GM20431 (cell line): ENCODE data around the gene CYP4F22.
"Not testable (repeated sequence)": the region's sequence is repeated elsewhere in the genome, so short reads cannot be mapped to it uniquely, and the experiment has no call there.

Experiments
- in situ Hi-C: fragments of 300-500 bp; cut with MseI, MboI; formaldehyde crosslinking; loops from one replicate; pipeline ENCODE4 v1.15.0; 2020; ENCODE audit warnings: low sequenced_read_pairs; ENCODE audit not compliant: unreplicated experiment

CYP4F22 gene

DNA sequence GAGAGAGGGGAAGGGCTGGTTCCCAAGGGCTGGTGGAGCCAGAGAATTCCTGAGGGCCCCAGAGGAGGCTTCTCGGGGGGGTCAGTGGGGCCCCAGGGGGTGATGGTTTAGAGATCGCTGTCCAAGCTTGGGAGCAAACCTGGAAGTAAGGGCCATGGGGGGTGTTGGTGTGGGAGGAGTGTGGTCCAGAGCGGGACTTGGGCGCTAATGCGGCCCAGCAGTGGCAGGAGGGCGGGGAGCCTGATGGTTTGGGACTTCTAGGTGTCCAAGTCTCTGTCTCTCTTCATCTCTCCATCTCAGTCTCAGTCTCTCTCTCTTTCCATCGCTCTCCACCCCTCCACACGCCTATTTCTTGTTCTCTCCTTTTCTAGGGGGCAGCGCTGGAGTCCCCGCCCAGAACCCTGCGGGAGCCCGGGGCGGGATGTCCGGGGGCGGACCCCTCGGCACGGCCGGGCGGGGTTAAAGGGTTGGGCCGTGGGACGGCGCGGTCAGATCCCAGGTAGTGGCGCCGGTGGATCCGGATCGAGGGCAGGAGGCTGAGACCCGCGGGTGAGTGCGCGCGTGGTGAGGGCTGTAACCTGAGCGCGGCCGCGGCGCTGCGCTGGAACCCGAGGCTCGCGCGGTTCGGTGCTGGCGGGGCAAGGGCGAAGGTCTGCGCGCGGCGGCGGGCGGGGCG lies at the start of gene CYP4F22:
Gene CYP4F22, plus strand, starts transcription at position 491 of the 676 bp plus-strand sequence. CDS start 16,812 bp downstream, outside the sequence.
- in situ Hi-C loops, result no loop called here

DNA sequence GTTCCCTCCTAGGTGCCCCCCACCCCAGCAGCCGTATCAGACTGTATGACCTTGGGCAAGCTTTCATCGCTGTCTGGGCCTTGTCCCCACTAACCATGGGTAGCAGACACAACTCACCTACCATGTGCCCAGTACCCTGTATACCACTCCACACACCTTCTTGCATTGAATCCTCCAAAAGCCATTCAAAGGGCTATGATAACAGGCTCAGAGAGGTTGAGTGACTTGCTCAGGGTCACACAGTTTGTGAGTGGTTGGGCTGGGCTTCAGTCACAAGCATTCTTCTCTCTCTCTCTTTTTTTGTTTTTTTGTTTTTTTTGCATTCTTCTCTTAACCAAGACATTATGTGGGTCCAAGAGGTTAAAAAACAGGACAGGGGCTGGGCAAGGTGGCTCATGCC lies 46.6 kb upstream of the CYP4F22 start:
- in situ Hi-C loops, result no loop called here

- in situ Hi-C loops, result no loop called here
Observed at GRCh38 chr19:15463861-15464371, 44.4 kb upstream of the CYP4F22 start.

DNA sequence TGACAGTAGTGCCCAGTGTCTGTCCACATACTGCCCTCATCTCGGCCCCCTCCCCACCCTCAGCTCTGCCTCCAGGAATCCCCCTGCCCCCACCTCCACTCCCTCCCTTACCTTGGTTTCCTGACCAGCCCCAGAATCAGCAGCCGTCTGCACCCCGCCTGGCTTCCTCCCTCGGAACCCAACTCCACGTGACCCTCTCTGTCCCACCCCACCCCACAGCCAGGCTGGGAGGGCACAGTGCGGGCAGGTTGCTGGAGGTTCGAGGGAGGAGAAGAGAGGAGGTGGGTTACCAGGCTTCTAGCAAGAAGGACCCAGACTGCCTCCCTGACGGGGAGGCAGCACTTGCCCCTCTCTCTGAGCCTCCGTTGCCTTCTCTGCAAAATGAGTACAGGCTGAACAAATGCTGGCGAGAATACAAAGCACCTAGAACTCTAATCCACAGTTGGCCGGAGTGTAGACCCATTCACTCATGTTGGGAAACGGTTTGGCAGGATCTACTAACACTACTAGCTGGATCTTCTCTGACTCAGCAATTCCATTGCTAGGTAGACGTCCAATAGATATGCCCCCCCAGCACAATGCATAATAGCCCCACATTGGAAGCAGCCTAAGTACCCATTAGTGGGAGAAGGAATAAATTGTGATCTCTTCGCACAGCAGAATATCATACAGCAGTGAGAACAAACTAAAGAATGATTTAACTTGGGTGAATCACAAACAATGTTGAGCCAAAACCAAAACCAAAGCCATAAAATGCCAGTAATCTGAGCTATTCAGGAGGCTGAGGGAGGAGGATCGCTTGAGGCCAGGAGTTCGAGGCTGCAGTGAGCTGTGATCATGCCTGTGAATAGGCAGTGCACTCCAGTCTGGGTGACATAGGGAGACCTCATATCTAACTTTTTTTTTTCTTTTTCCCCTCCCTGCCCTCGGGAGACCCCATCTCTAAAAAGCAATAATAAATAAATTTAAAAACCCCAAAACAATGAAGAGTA lies 43.6 kb upstream of the CYP4F22 start, which contains the start of gene RASAL3:
Gene RASAL3, minus strand, starts transcription at position 151 of the 992 bp plus-strand sequence. CDS start 186 bp downstream, outside the sequence.
- in situ Hi-C loops, result no loop called here

DNA sequence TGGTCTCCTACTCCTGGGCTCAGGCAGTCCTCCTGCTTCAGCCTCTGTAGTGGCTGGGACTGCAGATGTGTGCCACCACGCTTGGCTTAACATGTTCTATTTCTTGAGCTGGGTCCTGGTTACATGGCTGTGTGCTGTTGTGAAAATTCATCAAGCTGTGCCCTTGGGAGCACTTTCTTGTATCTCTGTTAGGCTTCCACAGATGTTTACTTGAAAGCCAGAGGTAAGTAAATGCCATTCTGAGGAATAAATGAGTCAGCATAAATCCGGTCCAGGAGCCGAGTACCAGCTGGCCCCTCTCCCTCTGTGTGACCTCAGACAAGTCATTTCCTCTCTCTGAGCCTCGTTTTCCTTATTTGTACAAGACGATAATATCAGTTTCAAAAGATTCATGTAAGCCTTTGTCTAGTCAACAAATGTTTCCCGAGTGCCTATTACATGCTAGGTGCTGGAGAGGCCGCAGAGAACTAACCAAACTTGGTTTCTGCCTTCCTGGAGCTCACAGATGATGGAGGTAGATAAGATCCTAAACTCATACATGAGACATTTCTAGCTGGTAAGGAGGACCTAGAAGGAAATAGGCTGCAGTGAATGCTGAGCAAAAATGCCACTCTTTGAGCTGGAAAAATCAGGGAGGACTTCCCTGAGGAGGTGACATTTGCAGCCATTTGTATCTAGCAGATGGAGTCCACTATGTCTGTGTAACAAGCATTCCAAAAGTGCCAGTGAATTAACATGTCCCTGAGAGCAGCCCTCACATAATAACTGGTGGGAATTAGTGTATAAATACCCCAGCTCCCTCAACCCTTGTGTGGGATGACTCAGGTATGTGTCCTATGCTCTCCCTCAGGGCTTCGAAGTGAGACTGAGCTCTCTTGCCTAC lies 41.2 kb upstream of the CYP4F22 start:
- in situ Hi-C loops, result no loop called here

DNA sequence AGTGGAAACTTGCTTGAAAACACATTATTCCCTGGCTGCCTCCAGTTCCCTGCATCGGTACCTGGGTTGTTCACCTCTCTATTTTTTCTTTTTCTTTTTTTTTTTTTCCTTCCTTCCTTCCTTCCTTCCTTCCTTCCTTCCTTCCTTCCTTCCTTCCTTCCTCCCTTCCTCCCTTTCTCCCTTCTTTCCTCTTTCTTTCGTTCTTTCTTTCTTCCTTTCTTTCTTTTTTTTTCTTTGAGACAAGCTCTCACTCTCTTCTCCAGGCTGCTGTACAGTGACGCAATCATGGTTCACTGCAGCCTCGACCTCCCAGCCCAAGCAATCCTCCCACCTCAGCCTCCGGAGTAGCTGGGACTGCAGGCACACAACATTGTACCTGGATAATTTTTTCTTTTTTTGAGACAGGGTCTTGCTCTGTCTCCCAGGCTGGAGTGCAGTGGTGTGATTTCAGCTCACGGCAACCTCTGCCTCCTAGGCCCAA lies 40.6 kb upstream of the CYP4F22 start:
- in situ Hi-C loops, result no loop called here

- in situ Hi-C loops, result no loop called here
Observed at GRCh38 chr19:15468675-15469512, 39.4 kb upstream of the CYP4F22 start.

DNA sequence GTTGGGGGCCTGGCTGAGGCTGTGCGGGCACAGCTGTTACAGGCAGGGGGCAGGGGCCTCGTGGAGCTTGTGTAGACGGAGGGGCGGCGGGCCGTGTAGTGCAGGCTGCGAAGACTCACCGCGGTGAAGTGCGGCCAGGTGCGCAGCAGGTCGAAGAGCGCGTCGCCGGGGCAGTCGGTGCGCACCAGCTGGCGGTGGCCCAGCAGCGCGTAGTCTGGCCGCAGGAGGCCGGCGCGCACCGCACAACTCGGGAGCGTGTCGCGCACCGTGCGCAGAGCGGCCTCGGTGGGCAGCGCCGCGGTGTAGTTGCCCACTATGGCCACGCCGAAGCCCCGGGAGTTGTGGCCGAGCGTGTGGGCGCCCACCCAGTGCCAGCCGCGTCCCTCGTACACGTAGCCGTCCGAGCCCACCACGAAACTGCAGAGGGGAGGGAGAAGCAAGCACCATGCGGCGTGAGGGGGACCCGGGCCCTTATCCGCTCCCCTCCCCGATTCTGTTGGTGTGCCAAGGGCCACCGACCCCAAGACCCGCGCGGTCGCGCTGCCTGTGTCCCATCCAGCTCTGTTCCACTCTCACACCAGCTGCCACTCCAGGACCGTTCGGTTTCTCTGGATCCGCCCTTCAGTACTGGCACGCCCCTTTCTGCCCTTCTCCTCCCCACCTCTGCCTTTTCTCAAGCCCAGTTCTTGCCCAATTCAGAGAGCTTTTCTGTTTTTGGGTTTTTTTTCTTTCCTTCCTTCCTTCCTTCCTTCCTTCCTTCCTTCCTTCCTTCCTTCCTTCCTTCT lies 38.6 kb upstream of the CYP4F22 start:
- in situ Hi-C loops, result no loop called here

GRCh38 chr19:15471639-15472101 lies 36.7 kb upstream of the CYP4F22 start:
- in situ Hi-C loops, result no loop called here

DNA sequence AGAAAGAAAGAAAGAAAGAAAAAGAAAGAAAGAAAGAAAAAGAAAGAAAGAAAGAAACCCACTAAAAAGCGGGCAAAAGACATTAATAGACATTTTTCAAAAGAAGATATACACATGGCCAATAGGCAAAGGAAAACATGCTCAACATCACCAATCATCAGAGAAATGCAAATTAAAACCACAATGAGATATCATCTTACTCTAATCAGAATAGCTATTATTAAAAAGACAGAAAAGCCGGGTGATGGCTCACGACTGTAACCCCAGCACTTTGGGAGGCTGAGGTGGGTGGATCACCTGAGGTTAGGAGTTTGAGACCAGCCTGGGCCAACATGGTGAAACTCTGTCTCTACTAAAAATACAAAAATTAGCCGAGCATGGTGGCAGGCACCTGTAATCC lies 34.5 kb upstream of the CYP4F22 start:
- in situ Hi-C loops, result not testable (repeated sequence)

DNA sequence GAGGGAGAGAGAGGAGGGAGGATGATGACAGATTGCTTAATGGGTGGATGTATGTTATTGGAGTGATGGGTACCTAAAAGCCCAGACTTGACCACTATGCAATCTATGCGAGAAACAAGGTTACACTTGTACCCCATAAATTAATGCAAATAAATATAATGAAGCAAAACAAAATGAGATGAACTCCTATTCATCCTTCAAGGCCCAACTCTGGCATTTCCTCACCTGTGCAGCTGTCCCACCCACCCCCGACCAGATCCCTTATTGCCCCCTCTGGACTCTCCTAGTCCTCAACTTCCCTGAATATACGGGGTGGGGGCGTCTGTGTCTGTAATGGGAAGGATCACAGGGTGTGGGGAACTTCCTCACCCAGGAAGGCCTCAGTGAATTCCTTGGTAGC lies 33.2 kb upstream of the CYP4F22 start:
- in situ Hi-C loops, result no loop called here

DNA sequence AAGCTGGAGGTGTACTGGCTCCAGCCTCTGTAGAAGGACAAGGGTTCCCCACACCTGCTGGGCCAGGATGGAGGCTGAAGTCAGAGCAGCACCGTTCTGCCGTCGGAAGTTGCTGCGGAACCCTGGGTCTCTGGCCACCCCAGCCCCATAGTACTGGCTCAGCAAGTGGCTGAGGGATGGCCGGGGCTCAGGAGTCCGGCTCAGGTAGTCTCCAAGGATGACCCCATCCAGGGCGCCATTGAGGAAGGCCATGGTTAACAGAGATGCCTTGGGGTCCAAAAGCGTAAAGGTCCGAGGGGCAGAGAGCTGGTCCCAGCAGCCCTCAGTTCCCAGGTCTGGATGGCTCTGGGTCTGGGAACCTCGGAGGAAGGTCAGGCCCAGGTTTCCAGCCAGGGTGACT lies 32.7 kb upstream of the CYP4F22 start:
- in situ Hi-C loops, result no loop called here

GRCh38 chr19:15476325-15476724 lies 32.0 kb upstream of the CYP4F22 start:
- in situ Hi-C loops, result no loop called here

DNA sequence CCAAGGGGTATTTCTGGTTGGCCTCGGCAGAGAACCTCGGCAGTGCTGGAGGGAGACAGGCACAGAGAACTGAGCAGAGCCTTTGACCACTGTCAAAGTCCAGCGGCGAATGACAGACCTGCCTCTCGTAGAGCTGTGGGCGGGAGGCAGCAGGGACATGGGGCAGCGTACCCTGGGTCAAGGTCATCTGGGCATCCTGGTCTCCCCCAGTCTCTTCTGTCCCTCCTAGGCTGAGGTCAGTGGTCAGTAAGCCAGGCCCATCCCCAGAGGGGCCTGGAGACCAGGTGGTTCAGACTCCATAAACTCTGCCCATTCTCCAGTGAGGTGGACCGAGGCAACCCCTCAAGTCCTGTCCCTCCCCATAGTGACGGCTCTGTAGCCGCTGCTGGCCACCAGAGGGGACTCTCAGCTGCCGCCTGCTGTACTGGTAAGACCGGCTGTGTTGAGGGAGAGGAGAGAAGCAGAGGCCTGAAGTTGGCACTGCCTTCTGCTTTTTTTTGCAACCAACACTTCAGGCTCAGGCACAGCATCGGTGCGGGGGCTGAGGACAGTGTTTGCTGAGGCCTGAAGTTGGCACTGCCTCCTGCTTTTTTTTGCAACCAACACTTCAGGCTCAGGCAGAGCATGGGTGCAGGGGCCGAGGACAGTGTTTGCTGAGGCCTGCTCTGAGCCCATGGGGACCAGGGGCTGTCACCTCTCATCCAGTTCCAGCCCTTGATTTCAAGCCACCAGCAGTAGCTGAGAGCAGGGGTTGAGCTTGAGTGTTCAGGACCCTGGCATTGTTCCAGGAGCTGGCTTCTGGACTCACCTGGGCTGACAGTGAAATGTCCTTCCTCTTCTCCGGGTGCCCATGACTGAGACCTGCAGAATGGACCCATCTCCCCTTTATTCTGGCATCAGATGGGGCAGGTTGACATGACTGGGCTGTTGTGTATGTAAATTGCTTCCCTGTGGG lies 28.7 kb upstream of the CYP4F22 start, which contains the start of gene PGLYRP2:
Gene PGLYRP2, minus strand, starts transcription at position 111 of the 955 bp plus-strand sequence. CDS start 130 bp downstream, outside the sequence.
- in situ Hi-C loops, result no loop called here

GRCh38 chr19:15480996-15481395 lies 27.3 kb upstream of the CYP4F22 start:
- in situ Hi-C loops, result not testable (repeated sequence)

GRCh38 chr19:15485768-15486167 lies 22.6 kb upstream of the CYP4F22 start:
- in situ Hi-C loops, result not testable (repeated sequence)

DNA sequence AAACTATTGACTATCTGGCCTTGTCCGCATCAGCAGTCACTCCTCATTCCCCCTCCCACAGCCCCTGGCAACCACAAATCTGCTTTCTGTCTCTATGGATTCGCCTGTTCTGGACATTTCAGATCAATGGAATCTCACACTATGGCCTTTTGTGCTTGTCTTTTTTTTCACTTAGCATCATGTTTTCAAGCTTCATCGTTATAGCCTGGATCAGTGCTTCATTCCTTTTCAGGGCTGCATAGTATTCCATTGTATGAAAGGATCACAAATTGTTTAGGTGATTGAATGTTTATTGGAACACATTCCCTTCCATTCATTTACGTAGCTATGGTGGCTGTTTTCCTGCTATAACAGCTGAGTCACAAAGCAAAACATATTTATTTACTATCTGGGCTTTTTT lies 21.3 kb upstream of the CYP4F22 start:
- in situ Hi-C loops, result no loop called here
